NCI-H526 treated with DMSO at 0.1 percent for 48 hours (cell line): Measurements from ENCODE around the gene RPS28.
A peak's percentile ranks its signal among the peaks of the same experiment; 100 is the strongest.
"Not testable (repeated sequence)": the region's sequence is repeated elsewhere in the genome, so short reads cannot be mapped to it uniquely, and the experiment has no call there.

ENCODE experiments used
- DNase-seq: peaks from one replicate; lab custom pipeline; 2025; lab: John Stamatoyannopoulos, UW

Gene RPS28

GRCh38 chr19:8321067-8321985 lies at the start of gene RPS28, which contains the start of gene NDUFA7:
Gene RPS28 (plus strand): TSS chr19:8321496. CDS start chr19:8321531, 35 bp downstream.
Gene NDUFA7 (minus strand): TSS chr19:8321375. CDS start chr19:8321358, 17 bp downstream.
- peak; percentile 89 for DNase-seq

GRCh38 chr19:8276508-8276907 lies 44.8 kb upstream of the RPS28 start:
- not testable (repeated sequence) for DNase-seq

- not testable (repeated sequence) for DNase-seq
Measured at GRCh38 chr19:8291337-8291736, 30.0 kb upstream of the RPS28 start.

GRCh38 chr19:8302357-8302691 lies 19.0 kb upstream of the RPS28 start:
- DNase-seq: no peak

- no peak for DNase-seq
Measured at GRCh38 chr19:8302734-8303133, 18.6 kb upstream of the RPS28 start.

- no peak for DNase-seq
Measured at GRCh38 chr19:8304841-8305621, 16.3 kb upstream of the RPS28 start.

GRCh38 chr19:8305798-8306197 lies 15.5 kb upstream of the RPS28 start:
- DNase-seq: no peak

- DNase-seq: no peak
Measured at GRCh38 chr19:8306235-8307054, 14.9 kb upstream of the RPS28 start.

- DNase-seq: no peak
Measured at GRCh38 chr19:8307400-8307964, 13.8 kb upstream of the RPS28 start.

- peak; percentile 84 for DNase-seq
Measured at GRCh38 chr19:8307965-8308866, 13.1 kb upstream of the RPS28 start, which contains the start of gene CD320. Gene CD320 (minus strand): TSS chr19:8308358. CDS start chr19:8308290, 68 bp downstream.

GRCh38 chr19:8308891-8309291 lies 12.4 kb upstream of the RPS28 start:
- no peak for DNase-seq

- no peak for DNase-seq
Measured at GRCh38 chr19:8310342-8311055, 10.8 kb upstream of the RPS28 start.

GRCh38 chr19:8311461-8312260 lies 9.6 kb upstream of the RPS28 start:
- DNase-seq: no peak

GRCh38 chr19:8314981-8315640 lies 6.2 kb upstream of the RPS28 start:
- DNase-seq: not testable (repeated sequence)

GRCh38 chr19:8316351-8317125 lies 4.8 kb upstream of the RPS28 start:
- DNase-seq: no peak

GRCh38 chr19:8318835-8319234 lies 2.5 kb upstream of the RPS28 start:
- DNase-seq: not testable (repeated sequence)

- no peak for DNase-seq
Measured at GRCh38 chr19:8319807-8320520, 1.3 kb upstream of the RPS28 start.
